Subcutaneous abdominal adipose tissue (tissue), 5 donors: ENCODE results near the gene ARL13B.
"Not testable (repeated sequence)": the region's sequence is repeated elsewhere in the genome, so short reads cannot be mapped to it uniquely, and the experiment has no call there.

ENCODE experiments used
- H3K27ac ChIP-seq: one replicate; pipeline ENCODE4 v1.7.0; 2013; ENCODE audit warnings: low read depth, mild to moderate bottlenecking, inconsistent platforms, low read length, moderate library complexity
- H3K27me3 ChIP-seq, 5 donors: one replicate each; pipeline ENCODE4 v1.7.0; 2013; ENCODE audit warnings: low read length in 5 of 5, inconsistent platforms in 1 of 5; ENCODE audit not compliant: control insufficient read depth in 5 of 5, insufficient read depth in 4 of 5
- H3K36me3 ChIP-seq, 5 donors: one replicate each; pipeline ENCODE4 v1.7.0; 2013; ENCODE audit warnings: low read length in 5 of 5; ENCODE audit not compliant: control insufficient read depth in 5 of 5, insufficient read depth in 5 of 5
- H3K4me1 ChIP-seq, 5 donors: one replicate each; pipeline ENCODE4 v1.7.0; 2013; ENCODE audit warnings: low read length in 5 of 5, mild to moderate bottlenecking in 3 of 5, moderate library complexity in 1 of 5; ENCODE audit not compliant: control insufficient read depth in 5 of 5, insufficient read depth in 5 of 5
- H3K4me3 ChIP-seq, 5 donors: one replicate each; pipeline ENCODE4 v1.7.0; 2013; ENCODE audit warnings: low read length in 5 of 5, low read depth in 1 of 5
- H3K9ac ChIP-seq, 5 donors: one replicate each; pipeline ENCODE4 v1.7.0; 2013; ENCODE audit warnings: low read length in 5 of 5, mild to moderate bottlenecking in 4 of 5, moderate library complexity in 3 of 5
- H3K9me3 ChIP-seq, 5 donors: one replicate each; pipeline ENCODE4 v1.7.0; 2013; ENCODE audit warnings: low read length in 5 of 5; ENCODE audit not compliant: control insufficient read depth in 5 of 5
- donor health status: healthy.
- donor health status: healthy.
- donor health status: healthy.
- donor health status: healthy.
- donor health status: healthy.

The ARL13B gene

DNA sequence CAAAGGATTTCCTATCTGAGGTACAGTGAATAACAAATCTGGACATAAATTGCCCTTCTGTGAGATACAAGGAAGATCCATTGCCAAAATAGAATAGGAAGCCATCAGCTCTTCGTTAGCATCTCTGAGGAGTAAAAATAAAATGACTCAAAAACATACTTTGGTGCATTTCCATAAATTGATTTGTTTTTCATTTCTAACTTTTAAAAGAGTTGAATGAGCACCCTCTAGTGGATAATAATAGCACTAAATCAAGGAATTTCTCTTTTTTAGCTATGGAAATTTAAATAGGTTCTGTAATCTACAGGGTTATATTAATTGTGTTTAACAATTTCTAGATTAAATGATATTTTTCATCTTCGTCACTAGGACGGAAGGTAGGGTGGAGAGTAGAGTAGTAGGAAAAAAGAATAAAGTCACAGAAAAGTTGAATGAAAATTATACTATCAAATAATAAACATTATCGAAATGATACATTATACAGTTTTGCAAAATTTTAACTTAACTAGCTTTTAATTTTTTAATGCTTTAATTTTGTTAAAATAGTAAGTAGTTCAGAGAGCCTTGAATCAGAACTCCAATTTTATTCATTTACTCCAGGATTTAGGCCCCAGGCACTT lies 89.3 kb downstream of the ARL13B start:
- peaks cover 3 to 21% (median 10%) of the 10 kb centered on the region in 5 donors for H3K36me3 ChIP-seq
- no peak overlapping the region for H3K9ac ChIP-seq
- no peaks in the 10 kb centered on the region for H3K27me3 ChIP-seq
- no peak overlapping the region for H3K4me3 ChIP-seq
- peaks cover 0 to 6% (median 2%) of the 10 kb centered on the region in 5 donors for H3K4me1 ChIP-seq
- H3K27ac ChIP-seq: no peak overlapping the region
- no peaks in the 10 kb centered on the region for H3K9me3 ChIP-seq

- Histone ChIP-seq H3K9me3 (no peaks in the 10 kb centered on the region), H3K27me3 (no peaks in the 10 kb centered on the region), H3K36me3 (peaks cover 3 to 21% (median 10%) of the 10 kb centered on the region in 5 donors), H3K4me1 (no peaks in the 10 kb centered on the region), H3K4me3 (no peak overlapping the region), H3K27ac (no peak overlapping the region), H3K9ac (no peak overlapping the region)
Observed at GRCh38 chr3:94070341-94070911, 90.5 kb downstream of the ARL13B start.

GRCh38 chr3:94071713-94072284 lies 91.8 kb downstream of the ARL13B start:
- H3K9me3 ChIP-seq: no peaks in the 10 kb centered on the region
- H3K27me3 ChIP-seq: no peaks in the 10 kb centered on the region
- peaks cover 5 to 29% (median 13%) of the 10 kb centered on the region in 5 donors for H3K36me3 ChIP-seq
- H3K27ac ChIP-seq: no peak overlapping the region
- H3K4me1 ChIP-seq: no peaks in the 10 kb centered on the region
- H3K4me3 ChIP-seq: no peak overlapping the region
- no peak overlapping the region for H3K9ac ChIP-seq

DNA sequence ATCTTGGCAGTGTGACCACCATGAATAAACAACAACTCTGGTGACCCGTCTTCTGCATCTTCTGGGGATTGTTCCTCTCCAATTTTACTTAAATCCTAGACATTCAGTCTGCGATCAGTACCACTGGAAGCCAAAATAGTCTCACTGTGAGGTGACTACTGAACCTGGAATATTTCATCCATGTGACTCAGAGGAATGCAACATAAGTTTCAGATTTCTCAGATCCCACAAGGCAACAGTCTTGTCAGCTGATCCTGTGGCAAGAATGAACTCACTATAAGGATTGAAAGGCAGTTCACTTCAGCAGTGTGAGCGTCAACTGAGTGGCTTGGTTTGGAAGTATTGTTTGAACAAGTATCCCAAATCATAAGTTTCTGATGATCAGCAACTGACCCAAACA lies 96.1 kb downstream of the ARL13B start:
- Histone ChIP-seq H3K4me3 (no peak overlapping the region), H3K4me1 (peaks cover 0 to 4% (median 0%) of the 10 kb centered on the region in 5 donors), H3K9ac (no peak overlapping the region), H3K27ac (no peak overlapping the region), H3K27me3 (no peaks in the 10 kb centered on the region), H3K9me3 (no peaks in the 10 kb centered on the region), H3K36me3 (peaks cover 5 to 21% (median 10%) of the 10 kb centered on the region in 5 donors)

- not testable (repeated sequence) for H3K27me3 ChIP-seq, H3K27ac ChIP-seq, H3K9ac ChIP-seq, H3K4me3 ChIP-seq, H3K9me3 ChIP-seq, H3K4me1 ChIP-seq
- H3K36me3 ChIP-seq: peaks cover 11 to 27% (median 13%) of the 10 kb centered on the region in 5 donors
Observed at GRCh38 chr3:94080552-94080951, 100.6 kb downstream of the ARL13B start.

DNA sequence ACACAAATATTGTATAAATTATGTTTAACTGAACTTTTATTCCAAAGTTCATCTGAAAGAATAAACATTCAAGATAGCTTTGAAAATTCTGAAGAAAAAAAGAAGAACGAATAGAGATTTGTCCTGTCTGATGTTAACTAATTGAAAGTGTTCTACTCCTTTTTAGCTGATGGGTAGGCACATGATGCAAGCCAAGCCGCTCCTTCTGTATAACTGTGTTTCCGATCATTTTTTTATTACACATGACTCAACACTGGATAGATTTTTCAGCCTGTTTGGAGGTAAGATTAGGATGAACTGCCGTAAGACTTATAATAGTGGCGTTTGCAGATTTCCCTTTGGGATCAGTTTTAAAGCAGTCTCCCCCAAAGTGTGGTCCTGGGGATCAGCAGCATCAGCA lies 101.9 kb downstream of the ARL13B start:
- no peaks in the 10 kb centered on the region for H3K9me3 ChIP-seq
- H3K4me3 ChIP-seq: no peak overlapping the region

DNA sequence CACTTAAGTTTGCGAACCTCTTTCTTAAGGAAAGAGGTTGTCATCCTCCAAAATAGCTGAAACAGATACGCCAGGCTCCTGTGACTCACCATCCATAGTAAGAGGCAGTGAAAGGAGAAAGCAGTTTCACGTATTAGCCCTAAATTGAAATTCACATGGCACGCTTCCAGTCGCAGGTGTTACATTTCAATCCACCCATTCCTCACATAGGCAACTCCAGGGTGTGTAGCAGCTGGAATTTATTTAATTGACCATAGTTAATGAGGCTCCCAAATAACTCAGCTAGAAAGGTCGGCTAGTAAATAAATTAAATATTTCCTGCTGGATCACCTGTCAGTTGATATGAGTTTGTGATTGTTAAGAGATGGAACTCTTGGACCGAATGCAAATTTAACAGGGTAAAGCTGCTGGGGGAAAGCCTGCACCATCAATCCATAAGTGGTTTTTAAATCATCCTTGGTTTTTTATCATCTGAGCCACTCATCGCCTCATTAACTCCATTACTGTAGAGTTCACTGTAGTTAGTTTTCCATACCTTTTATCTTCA lies 102.5 kb downstream of the ARL13B start:
- Histone ChIP-seq H3K9ac (no peak overlapping the region), H3K36me3 (peaks cover 8 to 22% (median 13%) of the 10 kb centered on the region in 5 donors), H3K4me1 (peaks cover 0 to 4% (median 0%) of the 10 kb centered on the region in 5 donors), H3K27ac (no peak overlapping the region), H3K4me3 (no peak overlapping the region), H3K27me3 (no peaks in the 10 kb centered on the region), H3K9me3 (no peaks in the 10 kb centered on the region)

More for the DNA sequence above, 101.9 kb downstream of the ARL13B start:
- peaks cover 0 to 4% (median 0%) of the 10 kb centered on the region in 5 donors for H3K4me1 ChIP-seq
- H3K36me3 ChIP-seq: peaks cover 8 to 24% (median 13%) of the 10 kb centered on the region in 5 donors
- H3K9ac ChIP-seq: no peak overlapping the region
- no peaks in the 10 kb centered on the region for H3K27me3 ChIP-seq
- H3K27ac ChIP-seq: no peak overlapping the region

- Histone ChIP-seq H3K36me3 (peaks cover 11 to 22% (median 13%) of the 10 kb centered on the region in 5 donors), H3K9me3 (no peaks in the 10 kb centered on the region), H3K4me3 (no peak overlapping the region), H3K9ac (no peak overlapping the region), H3K27me3 (no peaks in the 10 kb centered on the region), H3K4me1 (peaks cover 0 to 4% (median 0%) of the 10 kb centered on the region in 5 donors), H3K27ac (no peak overlapping the region)
Observed at GRCh38 chr3:94083261-94083660, 103.3 kb downstream of the ARL13B start.

GRCh38 chr3:94089126-94089525 lies 109.2 kb downstream of the ARL13B start:
- no peaks in the 10 kb centered on the region for H3K9me3 ChIP-seq
- no peak overlapping the region for H3K9ac ChIP-seq
- H3K4me1 ChIP-seq: peaks cover 0 to 3% (median 0%) of the 10 kb centered on the region in 5 donors
- no peak overlapping the region for H3K27ac ChIP-seq
- peaks cover 6 to 26% (median 21%) of the 10 kb centered on the region in 5 donors for H3K36me3 ChIP-seq
- no peaks in the 10 kb centered on the region for H3K27me3 ChIP-seq
- H3K4me3 ChIP-seq: no peak overlapping the region

DNA sequence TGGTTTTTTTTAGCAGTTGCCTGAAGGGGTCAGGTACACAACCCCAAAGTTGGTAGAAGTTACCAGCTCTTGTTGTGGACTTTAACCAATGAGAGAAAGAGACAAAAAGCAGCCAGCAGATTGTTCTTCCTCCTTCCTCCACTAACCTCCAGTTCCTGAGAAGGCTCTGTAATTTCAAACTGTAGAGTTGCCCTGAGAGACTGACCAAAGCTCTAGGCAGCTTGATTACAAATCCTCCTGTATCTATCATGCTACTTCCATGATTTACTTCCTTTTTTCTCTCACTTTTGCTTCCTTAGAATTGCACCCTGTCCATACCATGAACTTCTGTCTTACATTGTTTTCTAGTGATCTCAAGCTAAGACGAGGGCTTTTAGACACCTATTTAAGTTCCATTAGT lies 112.1 kb downstream of the ARL13B start:
- no peak overlapping the region for H3K9ac ChIP-seq

More for the DNA sequence above, 112.1 kb downstream of the ARL13B start:
- H3K4me3 ChIP-seq: no peak overlapping the region
- no peaks in the 10 kb centered on the region for H3K9me3 ChIP-seq
- peaks cover 0 to 3% (median 0%) of the 10 kb centered on the region in 5 donors for H3K4me1 ChIP-seq
- H3K36me3 ChIP-seq: peaks cover 14 to 36% (median 29%) of the 10 kb centered on the region in 5 donors
- H3K27ac ChIP-seq: no peak overlapping the region
- H3K27me3 ChIP-seq: no peaks in the 10 kb centered on the region
